ENCODE measurements around the gene GLCCI1.

DNA sequence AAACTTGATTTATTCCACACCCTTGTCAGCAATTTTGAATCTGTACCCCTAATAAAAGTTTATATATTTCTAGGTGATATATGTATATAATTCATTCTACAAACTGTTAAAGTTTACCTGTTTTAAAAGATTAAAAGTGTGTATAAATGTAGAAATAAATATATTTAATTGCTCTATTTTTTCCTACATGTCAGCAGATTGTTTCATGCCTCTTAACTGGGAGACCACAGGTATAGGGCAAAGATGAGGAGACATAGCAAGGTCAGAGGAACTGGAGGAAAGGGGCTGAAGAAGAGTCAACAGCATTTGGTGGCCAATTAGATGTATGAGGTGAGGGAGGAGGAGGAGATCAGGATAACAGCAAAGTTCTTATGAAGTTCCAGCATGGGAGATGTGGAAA, 109.8 kb downstream of the GLCCI1 start:
- TF ChIP-seq, protein P1, sequence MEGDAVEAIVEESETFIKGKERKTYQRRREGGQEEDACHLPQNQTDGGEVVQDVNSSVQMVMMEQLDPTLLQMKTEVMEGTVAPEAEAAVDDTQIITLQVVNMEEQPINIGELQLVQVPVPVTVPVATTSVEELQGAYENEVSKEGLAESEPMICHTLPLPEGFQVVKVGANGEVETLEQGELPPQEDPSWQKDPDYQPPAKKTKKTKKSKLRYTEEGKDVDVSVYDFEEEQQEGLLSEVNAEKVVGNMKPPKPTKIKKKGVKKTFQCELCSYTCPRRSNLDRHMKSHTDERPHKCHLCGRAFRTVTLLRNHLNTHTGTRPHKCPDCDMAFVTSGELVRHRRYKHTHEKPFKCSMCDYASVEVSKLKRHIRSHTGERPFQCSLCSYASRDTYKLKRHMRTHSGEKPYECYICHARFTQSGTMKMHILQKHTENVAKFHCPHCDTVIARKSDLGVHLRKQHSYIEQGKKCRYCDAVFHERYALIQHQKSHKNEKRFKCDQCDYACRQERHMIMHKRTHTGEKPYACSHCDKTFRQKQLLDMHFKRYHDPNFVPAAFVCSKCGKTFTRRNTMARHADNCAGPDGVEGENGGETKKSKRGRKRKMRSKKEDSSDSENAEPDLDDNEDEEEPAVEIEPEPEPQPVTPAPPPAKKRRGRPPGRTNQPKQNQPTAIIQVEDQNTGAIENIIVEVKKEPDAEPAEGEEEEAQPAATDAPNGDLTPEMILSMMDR (IDR thresholded peaks at IDR 0.05) = no peak
- no peak for TF ChIP-seq POLR2A (IDR thresholded peaks at IDR 0.05)
- no peak for TF ChIP-seq POLR2AphosphoS5 (IDR thresholded peaks at IDR 0.05)

Data from transverse colon (tissue), 4 donors.